Measurements from ENCODE around the gene MEIS2.

Gene MEIS2

GRCh38 chr15:36887214-36887961 is 213.0 kb downstream of the MEIS2 start:
- DNase-seq = no peak

GRCh38 chr15:36886701-36887100 is 213.6 kb downstream of the MEIS2 start:
- DNase-seq = no peak

GRCh38 chr15:36886191-36886590 is 214.2 kb downstream of the MEIS2 start:
- no peak for DNase-seq

GRCh38 chr15:36885771-36886170 is 214.6 kb downstream of the MEIS2 start:
- DNase-seq = no peak

- no peak for DNase-seq
Measured at GRCh38 chr15:36884936-36885635, 215.3 kb downstream of the MEIS2 start.

- no peak for DNase-seq
Measured at GRCh38 chr15:36884518-36884875, 215.9 kb downstream of the MEIS2 start.

- peak; percentile 91 for DNase-seq
Measured at GRCh38 chr15:36883713-36884517, 216.4 kb downstream of the MEIS2 start.

- DNase-seq = no peak
Measured at GRCh38 chr15:36882487-36883131, 217.7 kb downstream of the MEIS2 start.

- no peak for DNase-seq
Measured at GRCh38 chr15:36882056-36882455, 218.3 kb downstream of the MEIS2 start.

- no peak for DNase-seq
Measured at GRCh38 chr15:36881516-36881915, 218.8 kb downstream of the MEIS2 start.

- no peak for DNase-seq
Measured at GRCh38 chr15:36880913-36881460, 219.4 kb downstream of the MEIS2 start.

GRCh38 chr15:36880224-36880912 is 220.0 kb downstream of the MEIS2 start:
- no peak for DNase-seq

- DNase-seq = no peak
Measured at GRCh38 chr15:36879568-36880222, 220.7 kb downstream of the MEIS2 start.

- DNase-seq = no peak
Measured at GRCh38 chr15:36878684-36879262, 221.6 kb downstream of the MEIS2 start.

GRCh38 chr15:36877796-36878683 is 222.3 kb downstream of the MEIS2 start:
- no peak for DNase-seq

GRCh38 chr15:36877294-36877693 is 223.1 kb downstream of the MEIS2 start:
- no peak for DNase-seq

GRCh38 chr15:36875740-36876334 is 224.5 kb downstream of the MEIS2 start:
- DNase-seq = no peak

GRCh38 chr15:36874930-36875329 is 225.4 kb downstream of the MEIS2 start:
- no peak for DNase-seq

GRCh38 chr15:36867436-36867835 is 232.9 kb downstream of the MEIS2 start:
- no peak for DNase-seq

GRCh38 chr15:36866896-36867295 is 233.5 kb downstream of the MEIS2 start:
- no peak for DNase-seq
